CD4-positive, alpha-beta T cell treated with Interleukin-4 for 1 hour (primary cell): ENCODE measurements around the gene SCRG1.
A peak's percentile ranks its signal among the peaks of the same experiment; 100 is the strongest.

Experiments
- DNase-seq, 2 donors: peaks; one replicate each; pipeline ENCODE4 v3.0.0-alpha.2; 2020 to 2022

Gene SCRG1

GRCh38 chr4:173357939-173358338, 41.0 kb downstream of the SCRG1 start:
- no peak for DNase-seq

DNA sequence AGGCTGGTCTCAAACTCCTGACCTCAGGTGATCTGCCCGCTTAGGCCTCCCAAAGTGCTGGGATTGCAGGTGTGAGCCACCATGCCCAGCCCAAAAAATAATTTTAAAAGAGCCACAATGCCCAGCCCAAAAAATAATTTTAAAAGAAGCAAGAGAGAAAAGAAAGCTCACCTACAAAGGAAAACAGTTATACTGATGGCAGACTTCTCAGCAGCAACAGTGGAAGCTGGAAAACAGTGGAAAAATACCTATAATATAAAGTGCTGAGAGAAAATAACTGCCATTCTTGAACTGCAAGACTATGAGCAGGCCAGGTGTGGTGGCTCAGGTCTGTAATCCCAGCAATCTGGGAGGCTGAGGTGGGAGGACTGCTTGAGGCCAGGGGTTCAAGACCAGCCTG, 51.4 kb downstream of the SCRG1 start:
- no peak for DNase-seq

DNA sequence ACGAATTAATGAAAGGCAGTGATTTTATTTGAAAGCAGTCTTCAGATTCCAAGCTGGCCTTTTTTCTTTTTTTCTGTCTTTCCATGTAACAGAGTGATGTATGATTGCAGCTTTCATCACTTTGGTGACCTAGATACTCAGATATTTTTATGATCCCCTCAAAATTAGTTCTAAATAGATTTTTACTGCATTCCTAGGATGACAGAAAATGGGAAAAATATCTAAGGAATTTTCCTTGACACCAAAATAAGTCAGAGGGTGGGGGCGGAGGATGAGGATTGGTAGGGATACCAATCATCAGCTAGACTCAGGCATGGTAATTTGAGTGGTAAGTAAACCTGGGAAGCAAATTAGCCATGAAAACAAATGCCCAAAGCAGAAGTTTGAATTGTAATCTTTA, 52.8 kb downstream of the SCRG1 start:
- DNase-seq = no peak

GRCh38 chr4:173345648-173346047, 53.3 kb downstream of the SCRG1 start:
- DNase-seq = no peak

GRCh38 chr4:173343832-173344397, 55.0 kb downstream of the SCRG1 start:
- DNase-seq = no peak

DNA sequence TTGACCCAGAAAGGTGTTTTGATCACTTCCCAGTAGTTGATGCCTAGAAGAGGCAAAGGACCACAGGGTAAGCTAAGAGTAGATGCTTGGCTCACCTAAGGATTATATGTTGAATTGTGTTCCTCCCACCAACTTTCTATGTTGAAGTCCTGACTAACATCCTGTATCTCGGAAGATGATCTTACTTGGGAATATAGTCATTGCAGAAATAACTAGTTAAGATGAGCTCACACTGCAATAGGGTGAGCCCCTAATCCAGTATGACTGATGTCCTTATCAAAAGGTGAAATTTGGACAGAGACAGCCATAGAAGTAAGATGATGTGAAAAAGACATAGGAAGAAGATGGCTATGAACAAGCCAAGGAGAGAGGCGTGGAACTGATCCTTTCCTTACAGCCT, 61.5 kb downstream of the SCRG1 start:
- no peak for DNase-seq

- DNase-seq = peak; percentile 24 to 34
These were observed 63.8 kb downstream of the SCRG1 start for GRCh38 chr4:173334891-173335752.
